Panc1 (cell line): Measurements from ENCODE around the gene GRIK3. TPM values are rescaled to one million over a fixed set of nuclear protein-coding genes. Genes with fewer than 3 reads are reported as not detected.

Experiments
- ATAC-seq: fragments of 200-7000 bp; cut with Tn5 transposase; 2 replicates; pipeline ENCODE4 v1.9.1; 2020; ENCODE audit warnings: mild to moderate bottlenecking, moderate library complexity
- BruUV-seq: library from RNA; stranded (reverse); fragments of 400-500 nt; replicated peaks from 2 replicates; lab custom pipeline; 2021; lab: Mats Ljungman, UMichigan
- CTCF ChIA-PET: fragments of 300-600 bp; sonication (Branson Sonifier 250); formaldehyde crosslinking; loops from one replicate; lab custom pipeline; 2022; ENCODE audit warnings: antibody characterized with exemption; lab: Charles Lee
- POLR2A ChIA-PET: fragments of 300-600 bp; sonication (Branson Sonifier 250); formaldehyde crosslinking; loops from one replicate; lab custom pipeline; 2022; ENCODE audit warnings: antibody characterized with exemption; lab: Charles Lee
- DNase-seq: peaks from one replicate; pipeline ENCODE4 v3.0.0-alpha.2; 2010; ENCODE audit warnings: low read depth, low spot score
- H3K27ac ChIP-seq: 2 replicates; pipeline ENCODE4 v1.5.1; 2011; ENCODE audit warnings: mild to moderate bottlenecking, low read length, inconsistent platforms
- H3K27me3 ChIP-seq: fragments of 200-500 bp; sonication (Bioruptor generic); 2 replicates; pipeline ENCODE4 v1.6.0; 2014; ENCODE audit warnings: low read length, inconsistent platforms; ENCODE audit not compliant: control insufficient read depth, insufficient read depth
- H3K36me3 ChIP-seq: fragments of 200-500 bp; sonication (Bioruptor generic); 2 replicates; pipeline ENCODE4 v1.5.1; 2014; ENCODE audit warnings: inconsistent platforms, mild to moderate bottlenecking, low read length, moderate library complexity; ENCODE audit not compliant: control insufficient read depth, insufficient read depth
- H3K4me1 ChIP-seq: 2 replicates; pipeline ENCODE4 v1.5.1; 2011; ENCODE audit warnings: inconsistent platforms, mild to moderate bottlenecking, low read length, moderate library complexity; ENCODE audit not compliant: control insufficient read depth, insufficient read depth
- H3K4me3 ChIP-seq, 2 experiments: 2 replicates each; pipeline ENCODE4 v1.5.1; 2011 to 2012; ENCODE audit warnings: low read depth in 2 of 2, low read length in 2 of 2, mild to moderate bottlenecking in 2 of 2, inconsistent platforms in 1 of 2, moderate library complexity in 1 of 2
- H3K9me3 ChIP-seq: fragments of 200-500 bp; sonication (Bioruptor generic); 2 replicates; pipeline ENCODE4 v1.5.1; 2014; ENCODE audit warnings: low read depth, mild to moderate bottlenecking, inconsistent platforms, low read length, moderate library complexity; ENCODE audit not compliant: control insufficient read depth, insufficient read depth
- POLR2AphosphoS5 ChIP-seq: IDR thresholded peaks from 2 replicates; pipeline ENCODE4 v1.6.1; 2012; ENCODE audit warnings: mild to moderate bottlenecking, low read depth, low read length, moderate library complexity
- SIN3A ChIP-seq: IDR thresholded peaks from 2 replicates; pipeline ENCODE4 v1.6.1; 2012; ENCODE audit warnings: low read depth, mild to moderate bottlenecking, low read length, moderate library complexity, borderline replicate concordance; ENCODE audit not compliant: insufficient read depth
- TCF7L2 ChIP-seq: IDR thresholded peaks from 2 replicates; pipeline ENCODE4 v1.6.1; 2011; ENCODE audit warnings: mild to moderate bottlenecking, low read depth, low read length, inconsistent platforms
- in situ Hi-C: cut with HindIII; loops from 2 replicates; pipeline ENCODE4 v1.10.0; 2016; ENCODE audit warnings: low sequenced_read_pairs, low pct_unique_long_range_greater_than_20kb
- intact Hi-C: fragments of 100-400 bp; cut with micrococcal nuclease; formaldehyde crosslinking; loops from one replicate; pipeline ENCODE4 v1.10.0; 2022; ENCODE audit not compliant: unreplicated experiment
- total RNA-seq: library from RNA; stranded (reverse); gene quantifications from one replicate; pipeline ENCODE4 v1.2.1, GENCODE V29; 2021; ENCODE audit not compliant: unreplicated experiment
- TF ChIP-seq, protein P1 (sequence below): fragments of 450-650 bp; IDR thresholded peaks from 2 replicates; pipeline ENCODE4 v1.5.1; 2017; ENCODE audit warnings: mild to moderate bottlenecking
- TF ChIP-seq, protein P2 (sequence below), 2 experiments: IDR thresholded peaks; 2 replicates each; pipeline ENCODE4 v1.6.1; 2011 to 2012; ENCODE audit warnings: low read depth in 2 of 2, control low read depth in 1 of 2, low read length in 1 of 2, mild to moderate bottlenecking in 1 of 2, moderate library complexity in 1 of 2; ENCODE audit not compliant: insufficient read depth in 1 of 2

GRIK3 gene
- total RNA-seq, 1 experiment from 2014 or later = not detected

DNA sequence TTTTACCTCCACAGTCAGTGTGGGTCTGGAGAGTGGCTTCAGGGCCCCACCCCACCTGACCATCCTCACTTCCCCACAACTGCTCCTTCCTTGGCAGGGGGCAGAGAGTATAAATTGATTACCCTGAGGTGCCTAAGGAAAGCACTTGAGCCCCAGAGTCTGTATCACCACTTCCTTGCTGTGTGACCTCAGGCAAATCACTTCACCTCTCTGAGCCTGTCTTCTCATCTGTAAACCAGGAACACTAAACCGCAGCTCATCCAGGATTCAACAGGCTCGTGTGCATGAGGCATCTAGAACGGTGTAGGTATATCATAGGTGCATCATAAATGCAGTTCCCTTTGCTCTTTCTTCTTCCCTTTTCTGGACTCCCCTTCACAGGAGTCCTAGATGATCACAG lies 43.4 kb downstream of the GRIK3 start:
- ChIA-PET CTCF (interaction anchor here (0.6 kb wide), 1 partner anchor 395 kb away, joined by 4 read pairs; no protein-coding TSS in a partner anchor), POLR2A (no interaction called here)
- no peak overlapping the region for H3K27ac ChIP-seq
- H3K4me1 ChIP-seq = no peaks in the 10 kb centered on the region
- intact Hi-C loops = no loop called here
- peaks cover 3% of the 10 kb centered on the region; the same call in 1 of the 2 replicates for H3K27me3 ChIP-seq
- DNase-seq = no peak
- no peaks in the 10 kb centered on the region for H3K36me3 ChIP-seq
- H3K4me3 ChIP-seq = no peak overlapping the region
- BruUV-seq = no TSS peak
- no peak for ATAC-seq
- no peaks in the 10 kb centered on the region for H3K9me3 ChIP-seq
- no peak for TF ChIP-seq SIN3A
- TF ChIP-seq, protein P1, sequence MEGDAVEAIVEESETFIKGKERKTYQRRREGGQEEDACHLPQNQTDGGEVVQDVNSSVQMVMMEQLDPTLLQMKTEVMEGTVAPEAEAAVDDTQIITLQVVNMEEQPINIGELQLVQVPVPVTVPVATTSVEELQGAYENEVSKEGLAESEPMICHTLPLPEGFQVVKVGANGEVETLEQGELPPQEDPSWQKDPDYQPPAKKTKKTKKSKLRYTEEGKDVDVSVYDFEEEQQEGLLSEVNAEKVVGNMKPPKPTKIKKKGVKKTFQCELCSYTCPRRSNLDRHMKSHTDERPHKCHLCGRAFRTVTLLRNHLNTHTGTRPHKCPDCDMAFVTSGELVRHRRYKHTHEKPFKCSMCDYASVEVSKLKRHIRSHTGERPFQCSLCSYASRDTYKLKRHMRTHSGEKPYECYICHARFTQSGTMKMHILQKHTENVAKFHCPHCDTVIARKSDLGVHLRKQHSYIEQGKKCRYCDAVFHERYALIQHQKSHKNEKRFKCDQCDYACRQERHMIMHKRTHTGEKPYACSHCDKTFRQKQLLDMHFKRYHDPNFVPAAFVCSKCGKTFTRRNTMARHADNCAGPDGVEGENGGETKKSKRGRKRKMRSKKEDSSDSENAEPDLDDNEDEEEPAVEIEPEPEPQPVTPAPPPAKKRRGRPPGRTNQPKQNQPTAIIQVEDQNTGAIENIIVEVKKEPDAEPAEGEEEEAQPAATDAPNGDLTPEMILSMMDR = no peak
- TF ChIP-seq, protein P2, sequence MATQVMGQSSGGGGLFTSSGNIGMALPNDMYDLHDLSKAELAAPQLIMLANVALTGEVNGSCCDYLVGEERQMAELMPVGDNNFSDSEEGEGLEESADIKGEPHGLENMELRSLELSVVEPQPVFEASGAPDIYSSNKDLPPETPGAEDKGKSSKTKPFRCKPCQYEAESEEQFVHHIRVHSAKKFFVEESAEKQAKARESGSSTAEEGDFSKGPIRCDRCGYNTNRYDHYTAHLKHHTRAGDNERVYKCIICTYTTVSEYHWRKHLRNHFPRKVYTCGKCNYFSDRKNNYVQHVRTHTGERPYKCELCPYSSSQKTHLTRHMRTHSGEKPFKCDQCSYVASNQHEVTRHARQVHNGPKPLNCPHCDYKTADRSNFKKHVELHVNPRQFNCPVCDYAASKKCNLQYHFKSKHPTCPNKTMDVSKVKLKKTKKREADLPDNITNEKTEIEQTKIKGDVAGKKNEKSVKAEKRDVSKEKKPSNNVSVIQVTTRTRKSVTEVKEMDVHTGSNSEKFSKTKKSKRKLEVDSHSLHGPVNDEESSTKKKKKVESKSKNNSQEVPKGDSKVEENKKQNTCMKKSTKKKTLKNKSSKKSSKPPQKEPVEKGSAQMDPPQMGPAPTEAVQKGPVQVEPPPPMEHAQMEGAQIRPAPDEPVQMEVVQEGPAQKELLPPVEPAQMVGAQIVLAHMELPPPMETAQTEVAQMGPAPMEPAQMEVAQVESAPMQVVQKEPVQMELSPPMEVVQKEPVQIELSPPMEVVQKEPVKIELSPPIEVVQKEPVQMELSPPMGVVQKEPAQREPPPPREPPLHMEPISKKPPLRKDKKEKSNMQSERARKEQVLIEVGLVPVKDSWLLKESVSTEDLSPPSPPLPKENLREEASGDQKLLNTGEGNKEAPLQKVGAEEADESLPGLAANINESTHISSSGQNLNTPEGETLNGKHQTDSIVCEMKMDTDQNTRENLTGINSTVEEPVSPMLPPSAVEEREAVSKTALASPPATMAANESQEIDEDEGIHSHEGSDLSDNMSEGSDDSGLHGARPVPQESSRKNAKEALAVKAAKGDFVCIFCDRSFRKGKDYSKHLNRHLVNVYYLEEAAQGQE (IDR thresholded peaks at IDR 0.05; ENCODE audit: insufficient read depth in 1 of 2, low read depth in 2 of 2, low read length in 1 of 2) = no peak
- TF ChIP-seq TCF7L2 = no peak
- no peak for TF ChIP-seq POLR2AphosphoS5
- in situ Hi-C loops = no loop called here

DNA sequence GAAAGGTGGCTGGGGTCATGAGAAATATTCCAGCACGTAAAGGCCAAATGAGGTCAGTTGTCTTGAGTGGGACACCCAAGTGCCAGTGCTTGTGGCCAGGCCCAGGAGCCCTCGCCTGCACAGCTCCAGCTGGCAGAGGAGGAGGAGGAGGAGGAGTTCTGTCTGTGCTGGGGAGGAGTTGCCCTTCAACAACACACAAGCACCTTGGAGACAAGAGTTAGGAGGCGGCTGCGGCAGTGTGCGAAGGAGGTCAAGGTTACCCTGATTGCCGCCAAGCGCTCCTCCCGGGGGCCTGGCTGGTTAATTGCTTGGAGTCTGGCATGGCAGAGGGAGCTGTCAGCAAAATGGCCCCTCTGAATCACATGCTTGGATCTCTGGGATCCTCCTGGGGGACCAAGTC lies 45.1 kb downstream of the GRIK3 start:
- in situ Hi-C loops (no loop called here), intact Hi-C loops (no loop called here)
- H3K36me3 ChIP-seq = no peaks in the 10 kb centered on the region
- H3K9me3 ChIP-seq = no peaks in the 10 kb centered on the region
- CTCF ChIA-PET = no interaction called here
- no peak overlapping the region for H3K4me3 ChIP-seq
- DNase-seq = no peak
- TF ChIP-seq POLR2AphosphoS5 (no peak), SIN3A (no peak), TCF7L2 (no peak)
- TF ChIP-seq, protein P1 = no peak
- TF ChIP-seq, protein P2 (IDR thresholded peaks at IDR 0.05; ENCODE audit: insufficient read depth in 1 of 2, low read depth in 2 of 2, low read length in 1 of 2) = no peak
- H3K4me1 ChIP-seq = no peaks in the 10 kb centered on the region
- POLR2A ChIA-PET = no interaction called here
- no peak for ATAC-seq
- peaks cover under 1% of the 10 kb centered on the region; the same call in 1 of the 2 replicates for H3K27me3 ChIP-seq
- H3K27ac ChIP-seq = no peak overlapping the region
- no TSS peak for BruUV-seq
